Retinal pigment epithelial cell (primary cell): ENCODE data around the gene UGT1A6.

Experiments
- DNase-seq: peaks from one replicate; pipeline ENCODE4 v3.0.0-alpha.2; 2010; ENCODE audit warnings: low read depth
- H3K4me3 ChIP-seq: 2 replicates; pipeline ENCODE4 v1.5.1; 2011; ENCODE audit warnings: mild to moderate bottlenecking, low read length, control low read depth, moderate library complexity
- TF ChIP-seq, protein P1 (sequence below): conservative IDR thresholded peaks from 2 replicates; pipeline ENCODE4 v1.5.1; 2011; ENCODE audit warnings: low read depth, low read length, control low read depth, inconsistent platforms

The UGT1A6 gene

DNA sequence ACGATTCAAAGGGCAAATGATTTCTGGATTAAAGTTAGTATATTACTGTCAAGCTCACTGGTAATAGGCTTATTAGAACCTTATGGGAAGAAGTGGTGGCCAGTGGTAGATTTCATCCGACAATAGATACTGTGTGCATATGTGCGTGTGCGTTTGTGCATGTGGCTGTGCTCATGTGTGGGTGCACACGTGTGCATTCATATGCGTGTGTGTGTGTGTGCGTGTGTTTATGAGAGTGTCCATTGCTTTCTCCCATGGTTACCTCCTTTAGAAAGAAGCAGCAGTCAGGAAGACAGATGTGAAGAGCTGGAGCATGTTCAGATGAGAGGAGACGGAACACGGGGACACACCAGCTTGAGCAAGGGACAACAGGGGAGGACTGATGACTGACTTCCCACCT lies 76.6 kb downstream of the UGT1A6 start:
- TF ChIP-seq, protein P1, sequence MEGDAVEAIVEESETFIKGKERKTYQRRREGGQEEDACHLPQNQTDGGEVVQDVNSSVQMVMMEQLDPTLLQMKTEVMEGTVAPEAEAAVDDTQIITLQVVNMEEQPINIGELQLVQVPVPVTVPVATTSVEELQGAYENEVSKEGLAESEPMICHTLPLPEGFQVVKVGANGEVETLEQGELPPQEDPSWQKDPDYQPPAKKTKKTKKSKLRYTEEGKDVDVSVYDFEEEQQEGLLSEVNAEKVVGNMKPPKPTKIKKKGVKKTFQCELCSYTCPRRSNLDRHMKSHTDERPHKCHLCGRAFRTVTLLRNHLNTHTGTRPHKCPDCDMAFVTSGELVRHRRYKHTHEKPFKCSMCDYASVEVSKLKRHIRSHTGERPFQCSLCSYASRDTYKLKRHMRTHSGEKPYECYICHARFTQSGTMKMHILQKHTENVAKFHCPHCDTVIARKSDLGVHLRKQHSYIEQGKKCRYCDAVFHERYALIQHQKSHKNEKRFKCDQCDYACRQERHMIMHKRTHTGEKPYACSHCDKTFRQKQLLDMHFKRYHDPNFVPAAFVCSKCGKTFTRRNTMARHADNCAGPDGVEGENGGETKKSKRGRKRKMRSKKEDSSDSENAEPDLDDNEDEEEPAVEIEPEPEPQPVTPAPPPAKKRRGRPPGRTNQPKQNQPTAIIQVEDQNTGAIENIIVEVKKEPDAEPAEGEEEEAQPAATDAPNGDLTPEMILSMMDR = no peak
- DNase-seq = no peak
- H3K4me3 ChIP-seq = no peak overlapping the region

DNA sequence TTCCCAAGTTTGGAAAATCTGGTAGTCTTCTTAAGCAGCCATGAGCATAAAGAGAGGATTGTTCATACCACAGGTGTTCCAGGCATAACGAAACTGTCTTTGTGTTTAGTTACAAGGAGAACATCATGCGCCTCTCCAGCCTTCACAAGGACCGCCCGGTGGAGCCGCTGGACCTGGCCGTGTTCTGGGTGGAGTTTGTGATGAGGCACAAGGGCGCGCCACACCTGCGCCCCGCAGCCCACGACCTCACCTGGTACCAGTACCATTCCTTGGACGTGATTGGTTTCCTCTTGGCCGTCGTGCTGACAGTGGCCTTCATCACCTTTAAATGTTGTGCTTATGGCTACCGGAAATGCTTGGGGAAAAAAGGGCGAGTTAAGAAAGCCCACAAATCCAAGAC lies 79.5 kb downstream of the UGT1A6 start:
- DNase-seq = no peak
- no peak overlapping the region for H3K4me3 ChIP-seq
- TF ChIP-seq, protein P1 = no peak

DNA sequence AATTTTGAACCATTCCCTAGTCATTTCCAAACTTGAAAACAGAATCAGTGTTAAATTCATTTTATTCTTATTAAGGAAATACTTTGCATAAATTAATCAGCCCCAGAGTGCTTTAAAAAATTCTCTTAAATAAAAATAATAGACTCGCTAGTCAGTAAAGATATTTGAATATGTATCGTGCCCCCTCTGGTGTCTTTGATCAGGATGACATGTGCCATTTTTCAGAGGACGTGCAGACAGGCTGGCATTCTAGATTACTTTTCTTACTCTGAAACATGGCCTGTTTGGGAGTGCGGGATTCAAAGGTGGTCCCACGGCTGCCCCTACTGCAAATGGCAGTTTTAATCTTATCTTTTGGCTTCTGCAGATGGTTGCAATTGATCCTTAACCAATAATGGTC lies 79.9 kb downstream of the UGT1A6 start:
- H3K4me3 ChIP-seq = no peak overlapping the region
- DNase-seq = no peak
- TF ChIP-seq, protein P1 = no peak

- no peak overlapping the region for H3K4me3 ChIP-seq
- no peak for DNase-seq
- TF ChIP-seq, protein P1 = no peak
Observed at GRCh38 chr2:233773854-233774253, 81.2 kb downstream of the UGT1A6 start.

- no peak overlapping the region for H3K4me3 ChIP-seq
- DNase-seq = no peak
- TF ChIP-seq, protein P1 = no peak
Observed at GRCh38 chr2:233775414-233775813, 82.7 kb downstream of the UGT1A6 start.

GRCh38 chr2:233778030-233778429 lies 85.3 kb downstream of the UGT1A6 start, which contains the start of gene MROH2A:
Gene MROH2A, plus strand, starts transcription at chr2:233778330. Its CDS starts 1,029 bp downstream, at chr2:233779359.
- DNase-seq = no peak

GRCh38 chr2:233779722-233780121 lies 87.0 kb downstream of the UGT1A6 start:
- H3K4me3 ChIP-seq = no peak overlapping the region
- TF ChIP-seq, protein P1 = no peak
- no peak for DNase-seq

More at GRCh38 chr2:233778030-233778429, 85.3 kb downstream of the UGT1A6 start, which contains the start of gene MROH2A:
- TF ChIP-seq, protein P1 = no peak
- H3K4me3 ChIP-seq = no peak within 1 kb of the TSS
